OCI-LY1 (cell line): ENCODE data around the gene SPRED2.

Source experiments
- H2AFZ ChIP-seq: fragments of 200-600 bp; sonication (generic), shearing (Covaris generic); 2 replicates; pipeline ENCODE4 v1.6.0; 2014; ENCODE audit warnings: antibody characterized with exemption, mild to moderate bottlenecking, low read length
- H3F3A ChIP-seq: fragments of 200-600 bp; sonication (generic), shearing (Covaris generic); 2 replicates; pipeline ENCODE4 v1.6.0; 2014; ENCODE audit warnings: mild to moderate bottlenecking, antibody characterized with exemption, low read length, moderate library complexity; ENCODE audit not compliant: insufficient read depth
- H3K27ac ChIP-seq: fragments of 200-600 bp; sonication (generic); 2 replicates; pipeline ENCODE4 v1.5.1; 2014; ENCODE audit warnings: low read length, mixed run types, mild to moderate bottlenecking, low read depth; ENCODE audit not compliant: poor library complexity, severe bottlenecking
- H3K27me3 ChIP-seq: fragments of 200-600 bp; sonication (generic); 2 replicates; pipeline ENCODE4 v1.6.0; 2014; ENCODE audit warnings: antibody characterized with exemption, mild to moderate bottlenecking, low read length, moderate library complexity; ENCODE audit not compliant: insufficient read depth
- H3K36me3 ChIP-seq: fragments of 200-600 bp; sonication (generic); 2 replicates; pipeline ENCODE4 v1.6.1; 2014; ENCODE audit warnings: mild to moderate bottlenecking, antibody characterized with exemption, low read length, moderate library complexity, mixed read lengths; ENCODE audit not compliant: insufficient read depth
- H3K4me1 ChIP-seq: fragments of 200-600 bp; sonication (generic); 2 replicates; pipeline ENCODE4 v1.5.1; 2014; ENCODE audit warnings: mild to moderate bottlenecking, low read length, moderate library complexity; ENCODE audit not compliant: insufficient read depth, severe bottlenecking
- H3K4me2 ChIP-seq: fragments of 200-600 bp; sonication (generic), shearing (Covaris generic); 2 replicates; pipeline ENCODE4 v1.6.1; 2014; ENCODE audit warnings: low read length
- H3K4me3 ChIP-seq: fragments of 200-600 bp; sonication (generic); 2 replicates; pipeline ENCODE4 v1.5.1; 2014; ENCODE audit warnings: low read length, low read depth, mild to moderate bottlenecking, mixed read lengths; ENCODE audit not compliant: poor library complexity, severe bottlenecking
- H3K79me2 ChIP-seq: fragments of 200-600 bp; shearing (Covaris generic); 2 replicates; pipeline ENCODE4 v1.6.1; 2016; ENCODE audit warnings: mixed run types, low read length, mixed read lengths; ENCODE audit not compliant: insufficient read depth
- H3K9ac ChIP-seq: fragments of 200-600 bp; sonication (generic), shearing (Covaris generic); 2 replicates; pipeline ENCODE4 v1.6.1; 2014; ENCODE audit warnings: mild to moderate bottlenecking, low read length, mixed read lengths
- H3K9me2 ChIP-seq: fragments of 200-600 bp; sonication (generic), shearing (Covaris generic); 2 replicates; pipeline ENCODE4 v1.6.1; 2014; ENCODE audit warnings: low read depth, mild to moderate bottlenecking, low read length, mixed read lengths
- H3K9me3 ChIP-seq: fragments of 200-600 bp; shearing (Covaris generic); 2 replicates; pipeline ENCODE4 v1.6.1; 2014; ENCODE audit warnings: low read length, mixed read lengths
- H4K20me1 ChIP-seq: fragments of 200-600 bp; sonication (generic), shearing (Covaris generic); 2 replicates; pipeline ENCODE4 v1.6.0; 2016; ENCODE audit warnings: mild to moderate bottlenecking, low read length; ENCODE audit not compliant: insufficient read depth
- EZH2 ChIP-seq: fragments of 200-600 bp; sonication (generic), shearing (Covaris generic); IDR thresholded peaks from 2 replicates; pipeline ENCODE4 v1.8.0; 2017; ENCODE audit warnings: borderline replicate concordance, mixed run types, mild to moderate bottlenecking, antibody characterized with exemption, low read length, moderate library complexity, mixed read lengths
- TF ChIP-seq, protein P1 (sequence below): fragments of 200-600 bp; sonication (generic), shearing (Covaris generic); IDR thresholded peaks from 2 replicates; pipeline ENCODE4 v1.5.1; 2017; ENCODE audit warnings: mild to moderate bottlenecking, antibody characterized with exemption, low read length, moderate library complexity, mixed read lengths

The SPRED2 gene

DNA sequence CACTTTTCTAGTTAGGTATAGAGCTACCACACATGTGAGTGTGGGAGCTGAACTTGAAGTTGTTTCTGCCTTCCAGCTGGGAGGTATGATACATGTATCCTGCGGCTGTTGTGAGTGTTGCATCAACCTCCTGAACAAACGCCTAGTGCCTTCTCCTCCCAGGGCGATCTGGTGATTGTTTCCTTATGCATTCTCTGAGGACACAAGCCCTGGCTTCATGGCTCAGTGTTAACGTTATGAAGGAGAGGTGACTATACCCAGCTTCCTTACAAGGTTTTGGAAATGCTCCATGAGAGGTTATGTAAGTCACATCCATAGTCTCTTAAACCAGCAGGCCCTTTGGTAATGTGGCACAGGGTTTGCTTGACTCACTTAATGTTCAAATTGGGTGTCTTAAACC is 64.9 kb downstream of the SPRED2 start:
- Histone ChIP-seq H3K9ac (peak overlapping the region; percentile 30; the same call in 1 of the 2 replicates), H3K9me2 (no peaks in the 10 kb centered on the region), H3K79me2 (peaks cover 70% of the 10 kb centered on the region), H3K4me2 (peak overlapping the region; percentile 21; the same call in 1 of the 2 replicates), H3K27me3 (no peaks in the 10 kb centered on the region), H2AFZ (no peak overlapping the region), H3K9me3 (no peaks in the 10 kb centered on the region), H4K20me1 (no peaks in the 10 kb centered on the region), H3K4me3 (no peak overlapping the region), H3K27ac (peak overlapping the region; percentile 94), H3F3A (0 out of 2 replicates have a peak, but pooled peaks cover 5% of the 10 kb centered on the region), H3K36me3 (no peaks in the 10 kb centered on the region), H3K4me1 (peaks cover 99% of the 10 kb centered on the region)
- TF ChIP-seq, protein P1, sequence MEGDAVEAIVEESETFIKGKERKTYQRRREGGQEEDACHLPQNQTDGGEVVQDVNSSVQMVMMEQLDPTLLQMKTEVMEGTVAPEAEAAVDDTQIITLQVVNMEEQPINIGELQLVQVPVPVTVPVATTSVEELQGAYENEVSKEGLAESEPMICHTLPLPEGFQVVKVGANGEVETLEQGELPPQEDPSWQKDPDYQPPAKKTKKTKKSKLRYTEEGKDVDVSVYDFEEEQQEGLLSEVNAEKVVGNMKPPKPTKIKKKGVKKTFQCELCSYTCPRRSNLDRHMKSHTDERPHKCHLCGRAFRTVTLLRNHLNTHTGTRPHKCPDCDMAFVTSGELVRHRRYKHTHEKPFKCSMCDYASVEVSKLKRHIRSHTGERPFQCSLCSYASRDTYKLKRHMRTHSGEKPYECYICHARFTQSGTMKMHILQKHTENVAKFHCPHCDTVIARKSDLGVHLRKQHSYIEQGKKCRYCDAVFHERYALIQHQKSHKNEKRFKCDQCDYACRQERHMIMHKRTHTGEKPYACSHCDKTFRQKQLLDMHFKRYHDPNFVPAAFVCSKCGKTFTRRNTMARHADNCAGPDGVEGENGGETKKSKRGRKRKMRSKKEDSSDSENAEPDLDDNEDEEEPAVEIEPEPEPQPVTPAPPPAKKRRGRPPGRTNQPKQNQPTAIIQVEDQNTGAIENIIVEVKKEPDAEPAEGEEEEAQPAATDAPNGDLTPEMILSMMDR = no peak
- TF ChIP-seq EZH2 = no peak

DNA sequence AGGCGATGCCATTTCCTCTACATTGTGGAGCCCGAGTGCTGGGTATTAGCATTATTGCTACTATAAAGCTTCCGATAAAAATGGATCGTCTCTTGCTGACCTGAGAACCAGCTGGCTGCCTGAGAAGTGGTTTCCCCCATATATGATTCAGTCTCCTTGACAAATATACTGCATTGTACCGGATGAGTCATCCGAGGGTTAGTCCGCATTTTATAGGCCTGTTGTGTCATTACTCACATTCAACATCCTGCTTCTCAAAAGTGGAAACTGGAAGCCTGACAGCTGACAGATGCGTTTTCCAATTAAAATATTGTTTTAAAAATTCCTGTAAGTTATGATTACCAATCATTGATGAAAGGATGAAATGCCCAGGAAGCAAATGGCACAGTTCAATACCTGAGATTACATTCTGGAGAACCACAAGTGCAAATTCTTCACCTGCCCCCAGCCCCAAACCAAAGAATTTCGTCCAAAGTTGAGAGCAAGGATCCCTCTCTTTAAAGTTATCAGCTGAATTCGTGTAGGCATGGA is 65.7 kb downstream of the SPRED2 start:
- H2AFZ ChIP-seq = no peak overlapping the region
- H3K36me3 ChIP-seq = no peaks in the 10 kb centered on the region
- no peaks in the 10 kb centered on the region for H4K20me1 ChIP-seq
- H3K9me2 ChIP-seq = no peaks in the 10 kb centered on the region
- 0 out of 2 replicates have a peak, but pooled peaks cover 5% of the 10 kb centered on the region for H3F3A ChIP-seq
- H3K4me2 ChIP-seq = peak overlapping the region; percentile 65
- H3K79me2 ChIP-seq = peaks cover 70% of the 10 kb centered on the region
- peak overlapping the region; percentile 94 for H3K27ac ChIP-seq
- H3K27me3 ChIP-seq = no peaks in the 10 kb centered on the region
- peaks cover 99% of the 10 kb centered on the region for H3K4me1 ChIP-seq
- peak overlapping the region; percentile 60 for H3K4me3 ChIP-seq
- H3K9ac ChIP-seq = peak overlapping the region; percentile 50; the same call in 1 of the 2 replicates
- no peaks in the 10 kb centered on the region for H3K9me3 ChIP-seq
- TF ChIP-seq, protein P1 = no peak
- TF ChIP-seq EZH2 = no peak

DNA sequence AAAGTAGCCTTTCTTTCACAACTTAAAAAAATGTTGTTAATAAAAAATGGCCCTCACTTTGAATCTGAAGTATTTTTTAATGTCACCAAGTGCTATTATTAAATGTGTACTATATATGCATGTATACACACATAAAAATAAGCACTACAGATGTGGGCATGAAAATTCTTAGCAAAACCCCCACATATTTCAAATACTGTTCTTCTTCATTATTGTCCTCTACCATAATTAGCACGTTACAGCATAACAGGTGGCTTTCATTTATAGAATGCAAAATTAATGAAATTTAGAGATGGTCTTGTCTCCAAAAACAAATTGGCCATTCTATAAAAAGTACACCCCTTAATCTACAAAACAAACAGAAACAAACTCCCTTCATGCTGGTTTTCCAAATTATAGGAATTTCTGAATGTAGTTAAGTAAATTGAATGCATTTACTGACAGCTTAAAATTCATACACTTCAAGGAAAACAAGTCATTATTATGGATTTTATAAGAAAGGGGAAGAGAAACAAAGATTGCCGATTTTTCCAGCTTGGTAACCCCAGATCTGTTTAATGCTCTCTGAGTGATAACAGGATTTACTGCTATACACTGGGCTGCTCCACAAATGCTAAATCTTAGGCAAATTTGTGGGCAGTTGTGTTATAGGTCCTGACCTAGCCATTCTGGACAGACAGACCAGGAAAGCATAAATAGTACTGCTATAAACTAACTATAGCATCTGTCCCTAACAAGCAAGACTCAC is 67.2 kb downstream of the SPRED2 start:
- Histone ChIP-seq H3K4me2 (peak overlapping the region; percentile 65), H3K9ac (peak overlapping the region; percentile 50; the same call in 1 of the 2 replicates), H3K9me3 (no peaks in the 10 kb centered on the region), H3K27me3 (no peaks in the 10 kb centered on the region), H4K20me1 (no peaks in the 10 kb centered on the region), H3K4me3 (peak overlapping the region; percentile 60), H3K27ac (peak overlapping the region; percentile 94), H3K36me3 (no peaks in the 10 kb centered on the region), H3K4me1 (peaks cover 99% of the 10 kb centered on the region), H3K79me2 (peaks cover 78% of the 10 kb centered on the region), H2AFZ (no peak overlapping the region), H3K9me2 (no peaks in the 10 kb centered on the region), H3F3A (0 out of 2 replicates have a peak, but pooled peaks cover 2% of the 10 kb centered on the region)
- no peak for TF ChIP-seq EZH2
- TF ChIP-seq, protein P1 = no peak
